Smooth muscle cell (in vitro differentiated cells): ENCODE results near the gene SLAMF9. TPM values are rescaled to one million over a fixed set of nuclear protein-coding genes. Genes with fewer than 3 reads are reported as not detected.
A peak's percentile ranks its signal among the peaks of the same experiment; 100 is the strongest.

Experiments
- DNase-seq: peaks from one replicate; lab custom pipeline; 2025; ENCODE audit not compliant: unreplicated experiment; lab: John Stamatoyannopoulos, UW
- H2AFZ ChIP-seq: fragments of 200-600 bp; sonication (generic); 2 replicates; pipeline ENCODE4 v1.6.0; 2016; ENCODE audit warnings: antibody characterized with exemption, low read depth, mild to moderate bottlenecking
- H3F3A ChIP-seq: fragments of 200-600 bp; sonication (generic); 2 replicates; pipeline ENCODE4 v1.6.0; 2017; ENCODE audit warnings: antibody characterized with exemption, low read depth
- H3K27ac ChIP-seq: fragments of 200-600 bp; sonication (generic); 2 replicates; pipeline ENCODE4 v1.5.1; 2016; ENCODE audit warnings: low read depth, mild to moderate bottlenecking
- H3K27me3 ChIP-seq: fragments of 200-600 bp; sonication (generic); 2 replicates; pipeline ENCODE4 v1.6.1; 2016; ENCODE audit warnings: low read depth, mild to moderate bottlenecking
- H3K36me3 ChIP-seq: fragments of 200-600 bp; sonication (generic); 2 replicates; pipeline ENCODE4 v1.5.1; 2016; ENCODE audit warnings: low read depth
- H3K4me1 ChIP-seq: fragments of 200-600 bp; sonication (generic); 2 replicates; pipeline ENCODE4 v1.5.1; 2016; ENCODE audit warnings: low read depth
- H3K4me2 ChIP-seq: fragments of 200-600 bp; sonication (generic); 2 replicates; pipeline ENCODE4 v1.6.0; 2016; ENCODE audit warnings: mild to moderate bottlenecking
- H3K4me3 ChIP-seq: fragments of 200-600 bp; sonication (generic); 2 replicates; pipeline ENCODE4 v1.5.1; 2016; ENCODE audit warnings: mild to moderate bottlenecking
- H3K79me2 ChIP-seq: fragments of 200-600 bp; sonication (generic); 2 replicates; pipeline ENCODE4 v1.6.0; 2016; ENCODE audit warnings: low read depth, mild to moderate bottlenecking
- H3K9ac ChIP-seq: fragments of 200-600 bp; sonication (generic); 2 replicates; pipeline ENCODE4 v1.6.0; 2016; ENCODE audit warnings: low read depth
- H3K9me3 ChIP-seq: fragments of 200-600 bp; sonication (generic); replicated peaks from 2 replicates; pipeline ENCODE4 v1.5.1; 2016; ENCODE audit warnings: low read depth
- H4K20me1 ChIP-seq: fragments of 200-600 bp; sonication (generic); 2 replicates; pipeline ENCODE4 v1.6.0; 2016; ENCODE audit warnings: low read depth
- WGBS: methylation state at CpG from one replicate; pipeline ENCODE4 v1.1.7; 2016; ENCODE audit warnings: low lambda C conversion rate; 5-methylcytosine and 5-hydroxymethylcytosine counted together
- polyA plus RNA-seq: library from polyadenylated mRNA; unstranded; fragments of >200 nt; fragmentation: Nextera tagmentation; extraction: Ambion mirVana; gene quantifications from 2 replicates; pipeline ENCODE4 v1.2.1, GENCODE V29; 2016
- total RNA-seq: library from RNA; depleted of rRNA; stranded (reverse); fragments of >200 nt; gene quantifications from 2 replicates; pipeline ENCODE4 v1.2.3, GENCODE V29; 2014
- TF ChIP-seq, protein P1 (sequence below): fragments of 200-600 bp; sonication (generic); IDR thresholded peaks from 2 replicates; pipeline ENCODE4 v1.5.1; 2017; ENCODE audit warnings: borderline replicate concordance, mild to moderate bottlenecking, antibody characterized with exemption; ENCODE audit not compliant: insufficient read depth, poor library complexity, severe bottlenecking

The SLAMF9 gene
- total and polyA plus RNA-seq, 2 experiments from 2014 or later = 1.3 to 2.1 TPM

- H2AFZ ChIP-seq = no peak overlapping the region
- no peaks in the 10 kb centered on the region for H3K36me3 ChIP-seq
- no peaks in the 10 kb centered on the region for H3K4me1 ChIP-seq
- WGBS = 70% methylated on average over 6 of the region's 6 CpGs
- peaks cover 35% of the 10 kb centered on the region for H3K27me3 ChIP-seq
- H3K4me3 ChIP-seq = no peak overlapping the region
- no peaks in the 10 kb centered on the region for H3F3A ChIP-seq
- H3K9me3 ChIP-seq = no peaks in the 10 kb centered on the region
- no peak overlapping the region for H3K9ac ChIP-seq
- no peak overlapping the region for H3K4me2 ChIP-seq
- H3K27ac ChIP-seq = no peak overlapping the region
- DNase-seq = no peak
- TF ChIP-seq, protein P1, sequence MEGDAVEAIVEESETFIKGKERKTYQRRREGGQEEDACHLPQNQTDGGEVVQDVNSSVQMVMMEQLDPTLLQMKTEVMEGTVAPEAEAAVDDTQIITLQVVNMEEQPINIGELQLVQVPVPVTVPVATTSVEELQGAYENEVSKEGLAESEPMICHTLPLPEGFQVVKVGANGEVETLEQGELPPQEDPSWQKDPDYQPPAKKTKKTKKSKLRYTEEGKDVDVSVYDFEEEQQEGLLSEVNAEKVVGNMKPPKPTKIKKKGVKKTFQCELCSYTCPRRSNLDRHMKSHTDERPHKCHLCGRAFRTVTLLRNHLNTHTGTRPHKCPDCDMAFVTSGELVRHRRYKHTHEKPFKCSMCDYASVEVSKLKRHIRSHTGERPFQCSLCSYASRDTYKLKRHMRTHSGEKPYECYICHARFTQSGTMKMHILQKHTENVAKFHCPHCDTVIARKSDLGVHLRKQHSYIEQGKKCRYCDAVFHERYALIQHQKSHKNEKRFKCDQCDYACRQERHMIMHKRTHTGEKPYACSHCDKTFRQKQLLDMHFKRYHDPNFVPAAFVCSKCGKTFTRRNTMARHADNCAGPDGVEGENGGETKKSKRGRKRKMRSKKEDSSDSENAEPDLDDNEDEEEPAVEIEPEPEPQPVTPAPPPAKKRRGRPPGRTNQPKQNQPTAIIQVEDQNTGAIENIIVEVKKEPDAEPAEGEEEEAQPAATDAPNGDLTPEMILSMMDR = no peak
- H3K79me2 ChIP-seq = no peaks in the 10 kb centered on the region
- H4K20me1 ChIP-seq = no peaks in the 10 kb centered on the region
Measured at GRCh38 chr1:159980076-159980475, 26.0 kb upstream of the SLAMF9 start.

DNA sequence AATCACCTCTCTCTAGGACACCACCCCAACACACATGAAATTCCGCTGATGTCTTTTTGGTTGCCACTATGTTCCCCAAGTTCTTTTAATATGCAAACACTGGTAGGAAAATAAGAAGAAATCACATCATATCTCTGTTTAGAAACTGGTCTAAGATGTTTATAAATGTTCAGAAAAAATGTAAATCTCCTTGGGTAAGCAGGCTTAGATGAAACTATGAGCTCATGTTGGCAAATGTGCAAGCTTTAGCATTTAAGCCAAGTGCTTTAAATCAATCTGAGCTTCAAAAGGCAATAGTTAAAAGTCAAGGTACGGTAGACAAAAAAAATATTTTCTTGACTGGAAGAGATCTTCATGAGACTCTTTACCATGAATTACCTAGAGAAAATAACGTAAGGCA is 25.2 kb upstream of the SLAMF9 start:
- Histone ChIP-seq H3K27me3 (peaks cover 43% of the 10 kb centered on the region), H3K79me2 (no peaks in the 10 kb centered on the region), H4K20me1 (no peaks in the 10 kb centered on the region), H3K4me2 (peak overlapping the region; percentile 19), H3K9me3 (no peaks in the 10 kb centered on the region), H3K4me1 (no peaks in the 10 kb centered on the region), H2AFZ (no peak overlapping the region), H3K4me3 (no peak overlapping the region), H3F3A (no peaks in the 10 kb centered on the region), H3K9ac (no peak overlapping the region), H3K36me3 (no peaks in the 10 kb centered on the region), H3K27ac (no peak overlapping the region)
- no peak for DNase-seq
- TF ChIP-seq, protein P1 = no peak
- WGBS = 74% methylated on average over 3 of the region's 3 CpGs

- Histone ChIP-seq H2AFZ (no peak overlapping the region), H3K9ac (no peak overlapping the region), H3K79me2 (no peaks in the 10 kb centered on the region), H3K4me2 (no peak overlapping the region), H3K4me1 (no peaks in the 10 kb centered on the region), H3F3A (no peaks in the 10 kb centered on the region), H3K36me3 (no peaks in the 10 kb centered on the region), H3K4me3 (no peak overlapping the region), H3K27me3 (peaks cover 54% of the 10 kb centered on the region), H3K27ac (no peak overlapping the region), H3K9me3 (no peaks in the 10 kb centered on the region), H4K20me1 (no peaks in the 10 kb centered on the region)
- no peak for DNase-seq
- TF ChIP-seq, protein P1 = no peak
- WGBS = 82% methylated on average over 2 of the region's 2 CpGs
Measured at GRCh38 chr1:159978107-159978398, 24.0 kb upstream of the SLAMF9 start.

GRCh38 chr1:159977364-159978106 is 23.5 kb upstream of the SLAMF9 start:
- Histone ChIP-seq H3K4me2 (no peak overlapping the region), H3K9me3 (no peaks in the 10 kb centered on the region), H2AFZ (no peak overlapping the region), H3K9ac (no peak overlapping the region), H3K79me2 (no peaks in the 10 kb centered on the region), H3K27me3 (peaks cover 54% of the 10 kb centered on the region), H3K4me1 (no peaks in the 10 kb centered on the region), H3F3A (no peaks in the 10 kb centered on the region), H4K20me1 (no peaks in the 10 kb centered on the region), H3K27ac (no peak overlapping the region), H3K36me3 (no peaks in the 10 kb centered on the region), H3K4me3 (no peak overlapping the region)
- 85% methylated on average over 6 of the region's 6 CpGs for WGBS
- DNase-seq = no peak
- TF ChIP-seq, protein P1 = no peak
